Panc1 (cell line): ENCODE results near the gene RPS14. TPM values are rescaled to one million over a fixed set of nuclear protein-coding genes. Genes with fewer than 3 reads are reported as not detected.

Experiments
- ATAC-seq: fragments of 200-7000 bp; cut with Tn5 transposase; 2 replicates; pipeline ENCODE4 v1.9.1; 2020; ENCODE audit warnings: mild to moderate bottlenecking, moderate library complexity
- BruUV-seq: library from RNA; stranded (reverse); fragments of 400-500 nt; replicated peaks from 2 replicates; lab custom pipeline; 2021; lab: Mats Ljungman, UMichigan
- CTCF ChIA-PET: fragments of 300-600 bp; sonication (Branson Sonifier 250); formaldehyde crosslinking; loops from one replicate; lab custom pipeline; 2022; ENCODE audit warnings: antibody characterized with exemption; lab: Charles Lee
- POLR2A ChIA-PET: fragments of 300-600 bp; sonication (Branson Sonifier 250); formaldehyde crosslinking; loops from one replicate; lab custom pipeline; 2022; ENCODE audit warnings: antibody characterized with exemption; lab: Charles Lee
- DNase-seq: peaks from one replicate; pipeline ENCODE4 v3.0.0-alpha.2; 2010; ENCODE audit warnings: low read depth, low spot score
- H3K27ac ChIP-seq: 2 replicates; pipeline ENCODE4 v1.5.1; 2011; ENCODE audit warnings: mild to moderate bottlenecking, low read length, inconsistent platforms
- H3K27me3 ChIP-seq: fragments of 200-500 bp; sonication (Bioruptor generic); 2 replicates; pipeline ENCODE4 v1.6.0; 2014; ENCODE audit warnings: low read length, inconsistent platforms; ENCODE audit not compliant: control insufficient read depth, insufficient read depth
- H3K36me3 ChIP-seq: fragments of 200-500 bp; sonication (Bioruptor generic); 2 replicates; pipeline ENCODE4 v1.5.1; 2014; ENCODE audit warnings: inconsistent platforms, mild to moderate bottlenecking, low read length, moderate library complexity; ENCODE audit not compliant: control insufficient read depth, insufficient read depth
- H3K4me1 ChIP-seq: 2 replicates; pipeline ENCODE4 v1.5.1; 2011; ENCODE audit warnings: inconsistent platforms, mild to moderate bottlenecking, low read length, moderate library complexity; ENCODE audit not compliant: control insufficient read depth, insufficient read depth
- H3K4me3 ChIP-seq, 2 experiments: 2 replicates each; pipeline ENCODE4 v1.5.1; 2011 to 2012; ENCODE audit warnings: low read depth in 2 of 2, low read length in 2 of 2, mild to moderate bottlenecking in 2 of 2, inconsistent platforms in 1 of 2, moderate library complexity in 1 of 2
- H3K9me3 ChIP-seq: fragments of 200-500 bp; sonication (Bioruptor generic); 2 replicates; pipeline ENCODE4 v1.5.1; 2014; ENCODE audit warnings: low read depth, mild to moderate bottlenecking, inconsistent platforms, low read length, moderate library complexity; ENCODE audit not compliant: control insufficient read depth, insufficient read depth
- POLR2AphosphoS5 ChIP-seq: IDR thresholded peaks from 2 replicates; pipeline ENCODE4 v1.6.1; 2012; ENCODE audit warnings: mild to moderate bottlenecking, low read depth, low read length, moderate library complexity
- SIN3A ChIP-seq: IDR thresholded peaks from 2 replicates; pipeline ENCODE4 v1.6.1; 2012; ENCODE audit warnings: low read depth, mild to moderate bottlenecking, low read length, moderate library complexity, borderline replicate concordance; ENCODE audit not compliant: insufficient read depth
- TCF7L2 ChIP-seq: IDR thresholded peaks from 2 replicates; pipeline ENCODE4 v1.6.1; 2011; ENCODE audit warnings: mild to moderate bottlenecking, low read depth, low read length, inconsistent platforms
- in situ Hi-C: cut with HindIII; loops from 2 replicates; pipeline ENCODE4 v1.10.0; 2016; ENCODE audit warnings: low sequenced_read_pairs, low pct_unique_long_range_greater_than_20kb
- intact Hi-C: fragments of 100-400 bp; cut with micrococcal nuclease; formaldehyde crosslinking; loops from one replicate; pipeline ENCODE4 v1.10.0; 2022; ENCODE audit not compliant: unreplicated experiment
- total RNA-seq: library from RNA; stranded (reverse); gene quantifications from one replicate; pipeline ENCODE4 v1.2.1, GENCODE V29; 2021; ENCODE audit not compliant: unreplicated experiment
- TF ChIP-seq, protein P1 (sequence below): fragments of 450-650 bp; IDR thresholded peaks from 2 replicates; pipeline ENCODE4 v1.5.1; 2017; ENCODE audit warnings: mild to moderate bottlenecking
- TF ChIP-seq, protein P2 (sequence below), 2 experiments: IDR thresholded peaks; 2 replicates each; pipeline ENCODE4 v1.6.1; 2011 to 2012; ENCODE audit warnings: low read depth in 2 of 2, control low read depth in 1 of 2, low read length in 1 of 2, mild to moderate bottlenecking in 1 of 2, moderate library complexity in 1 of 2; ENCODE audit not compliant: insufficient read depth in 1 of 2

The RPS14 gene
- total RNA-seq, 1 experiment from 2014 or later, result 1,959 TPM

- TF ChIP-seq TCF7L2 (no peak), SIN3A (no peak), POLR2AphosphoS5 (no peak)
- TF ChIP-seq, protein P1, sequence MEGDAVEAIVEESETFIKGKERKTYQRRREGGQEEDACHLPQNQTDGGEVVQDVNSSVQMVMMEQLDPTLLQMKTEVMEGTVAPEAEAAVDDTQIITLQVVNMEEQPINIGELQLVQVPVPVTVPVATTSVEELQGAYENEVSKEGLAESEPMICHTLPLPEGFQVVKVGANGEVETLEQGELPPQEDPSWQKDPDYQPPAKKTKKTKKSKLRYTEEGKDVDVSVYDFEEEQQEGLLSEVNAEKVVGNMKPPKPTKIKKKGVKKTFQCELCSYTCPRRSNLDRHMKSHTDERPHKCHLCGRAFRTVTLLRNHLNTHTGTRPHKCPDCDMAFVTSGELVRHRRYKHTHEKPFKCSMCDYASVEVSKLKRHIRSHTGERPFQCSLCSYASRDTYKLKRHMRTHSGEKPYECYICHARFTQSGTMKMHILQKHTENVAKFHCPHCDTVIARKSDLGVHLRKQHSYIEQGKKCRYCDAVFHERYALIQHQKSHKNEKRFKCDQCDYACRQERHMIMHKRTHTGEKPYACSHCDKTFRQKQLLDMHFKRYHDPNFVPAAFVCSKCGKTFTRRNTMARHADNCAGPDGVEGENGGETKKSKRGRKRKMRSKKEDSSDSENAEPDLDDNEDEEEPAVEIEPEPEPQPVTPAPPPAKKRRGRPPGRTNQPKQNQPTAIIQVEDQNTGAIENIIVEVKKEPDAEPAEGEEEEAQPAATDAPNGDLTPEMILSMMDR, result no peak
- TF ChIP-seq, protein P2, sequence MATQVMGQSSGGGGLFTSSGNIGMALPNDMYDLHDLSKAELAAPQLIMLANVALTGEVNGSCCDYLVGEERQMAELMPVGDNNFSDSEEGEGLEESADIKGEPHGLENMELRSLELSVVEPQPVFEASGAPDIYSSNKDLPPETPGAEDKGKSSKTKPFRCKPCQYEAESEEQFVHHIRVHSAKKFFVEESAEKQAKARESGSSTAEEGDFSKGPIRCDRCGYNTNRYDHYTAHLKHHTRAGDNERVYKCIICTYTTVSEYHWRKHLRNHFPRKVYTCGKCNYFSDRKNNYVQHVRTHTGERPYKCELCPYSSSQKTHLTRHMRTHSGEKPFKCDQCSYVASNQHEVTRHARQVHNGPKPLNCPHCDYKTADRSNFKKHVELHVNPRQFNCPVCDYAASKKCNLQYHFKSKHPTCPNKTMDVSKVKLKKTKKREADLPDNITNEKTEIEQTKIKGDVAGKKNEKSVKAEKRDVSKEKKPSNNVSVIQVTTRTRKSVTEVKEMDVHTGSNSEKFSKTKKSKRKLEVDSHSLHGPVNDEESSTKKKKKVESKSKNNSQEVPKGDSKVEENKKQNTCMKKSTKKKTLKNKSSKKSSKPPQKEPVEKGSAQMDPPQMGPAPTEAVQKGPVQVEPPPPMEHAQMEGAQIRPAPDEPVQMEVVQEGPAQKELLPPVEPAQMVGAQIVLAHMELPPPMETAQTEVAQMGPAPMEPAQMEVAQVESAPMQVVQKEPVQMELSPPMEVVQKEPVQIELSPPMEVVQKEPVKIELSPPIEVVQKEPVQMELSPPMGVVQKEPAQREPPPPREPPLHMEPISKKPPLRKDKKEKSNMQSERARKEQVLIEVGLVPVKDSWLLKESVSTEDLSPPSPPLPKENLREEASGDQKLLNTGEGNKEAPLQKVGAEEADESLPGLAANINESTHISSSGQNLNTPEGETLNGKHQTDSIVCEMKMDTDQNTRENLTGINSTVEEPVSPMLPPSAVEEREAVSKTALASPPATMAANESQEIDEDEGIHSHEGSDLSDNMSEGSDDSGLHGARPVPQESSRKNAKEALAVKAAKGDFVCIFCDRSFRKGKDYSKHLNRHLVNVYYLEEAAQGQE (IDR thresholded peaks at IDR 0.05; ENCODE audit: insufficient read depth in 1 of 2, low read depth in 2 of 2, low read length in 1 of 2), result no peak
- no peak overlapping the region for H3K27ac ChIP-seq
Observed at GRCh38 chr5:150451594-150451993, 2.1 kb upstream of the RPS14 start.

GRCh38 chr5:150448952-150449516 lies 505 bp downstream of the RPS14 start:
- TF ChIP-seq SIN3A, result no peak
- TF ChIP-seq, protein P2 (IDR thresholded peaks at IDR 0.05; ENCODE audit: insufficient read depth in 1 of 2, low read depth in 2 of 2, low read length in 1 of 2), result no peak
- TF ChIP-seq TCF7L2, result no peak
- no peak for TF ChIP-seq POLR2AphosphoS5
- TF ChIP-seq, protein P1, result no peak
- H3K36me3 ChIP-seq, result peaks cover 40% of the 10 kb centered on the region
- peaks cover 20% of the 10 kb centered on the region for H3K4me1 ChIP-seq
- ChIA-PET POLR2A (no interaction called here), CTCF (interaction anchor here (0.6 kb wide), 1 partner anchor 27 kb away, joined by 9 read pairs; no protein-coding TSS in a partner anchor)
- peak; percentile 76 for ATAC-seq
- no peaks in the 10 kb centered on the region for H3K9me3 ChIP-seq
- intact Hi-C loops (no loop called here), in situ Hi-C loops (no loop called here)
- peak overlapping the region; percentile 99 for H3K27ac ChIP-seq
- peak overlapping the region; percentile 90 to 99 for H3K4me3 ChIP-seq
- BruUV-seq, result TSS peak; percentile 87
- H3K27me3 ChIP-seq, result no peaks in the 10 kb centered on the region
- DNase-seq, result no peak

More at GRCh38 chr5:150451594-150451993, 2.1 kb upstream of the RPS14 start:
- Histone ChIP-seq H3K36me3 (peaks cover 24% of the 10 kb centered on the region), H3K4me3 (no peak overlapping the region), H3K27me3 (no peaks in the 10 kb centered on the region), H3K4me1 (peaks cover 14% of the 10 kb centered on the region), H3K9me3 (no peaks in the 10 kb centered on the region)
- ATAC-seq (no peak), DNase-seq (no peak)
- CTCF ChIA-PET, result interaction anchor here (0.6 to 0.7 kb wide), 2 partner anchors 67 to 174 kb away, joined by 3 to 5 read pairs; no protein-coding TSS in a partner anchor
- intact Hi-C loops, result no loop called here
- POLR2A ChIA-PET, result interaction anchor here (0.6 kb wide), 1 partner anchor 841 kb away, joined by 4 read pairs; no protein-coding TSS in a partner anchor
- BruUV-seq, result no TSS peak
- in situ Hi-C loops, result no loop called here
